ENCODE results near the gene TBL1Y. TPM values are rescaled to one million over a fixed set of nuclear protein-coding genes. Genes with fewer than 3 reads are reported as not detected.

TBL1Y gene
- total and polyA plus RNA-seq, 2 experiments from 2014 or later = 2.6 to 5.8 TPM

GRCh38 chrY:6929237-6929636 is 18.7 kb downstream of the TBL1Y start:
- H3K4me3 ChIP-seq = no peak overlapping the region
- 0 out of 3 replicates have a peak, but pooled peaks cover 2% of the 10 kb centered on the region for H3K4me1 Mint-ChIP-seq
- no peak overlapping the region for H3K4me3 Mint-ChIP-seq
- TF ChIP-seq REST (IDR thresholded peaks at IDR 0.05; ENCODE audit: unreplicated experiment) = no peak
- TF ChIP-seq ETS1 (IDR thresholded peaks at IDR 0.05) = no peak
- TF ChIP-seq CREB1 (CRISPR knock-in tag; IDR thresholded peaks at IDR 0.05; ENCODE audit: low read depth) = no peak
- no peaks in the 10 kb centered on the region for H3F3A ChIP-seq (replicated peaks; ENCODE audit: low read depth)
- no peak overlapping the region for H3K4me2 ChIP-seq
- no peaks in the 10 kb centered on the region; the same call in 2 of the 3 replicates for H3K9me3 Mint-ChIP-seq
- no peaks in the 10 kb centered on the region for H3K36me3 ChIP-seq (ENCODE audit: insufficient read depth)
- DNase-seq (ENCODE audit: low spot score) (no peak), ATAC-seq (no peak)
- H3K27me3 ChIP-seq (ENCODE audit: insufficient read depth) = no peaks in the 10 kb centered on the region
- H3K79me2 ChIP-seq (replicated peaks; ENCODE audit: insufficient read depth) = no peaks in the 10 kb centered on the region
- H3K27me3 Mint-ChIP-seq (ENCODE audit: insufficient read depth, low read depth, poor library complexity) = peaks cover 2% of the 10 kb centered on the region
- H3K36me3 Mint-ChIP-seq (ENCODE audit: low read depth) = peaks cover 4% of the 10 kb centered on the region; the same call in 1 of the 3 replicates
- no peaks in the 10 kb centered on the region for H3K9me2 ChIP-seq (ENCODE audit: insufficient read depth)
- no peaks in the 10 kb centered on the region for H4K20me1 ChIP-seq (replicated peaks; ENCODE audit: insufficient read depth)
- H2AFZ ChIP-seq = no peak overlapping the region
- no peaks in the 10 kb centered on the region for H3K4me1 ChIP-seq (ENCODE audit: insufficient read depth)
- no peak overlapping the region for H3K27ac ChIP-seq (ENCODE audit: low read depth)
- H3K27ac Mint-ChIP-seq = no peak overlapping the region

GRCh38 chrY:6931779-6932396 is 21.4 kb downstream of the TBL1Y start:
- DNase-seq (ENCODE audit: low spot score) (no peak), ATAC-seq (no peak)
- Mint-ChIP-seq H3K4me1 (0 out of 3 replicates have a peak, but pooled peaks cover 2% of the 10 kb centered on the region), H3K4me3 (no peak overlapping the region), H3K9me3 (no peaks in the 10 kb centered on the region), H3K27me3 (ENCODE audit: insufficient read depth, low read depth, poor library complexity) (peaks cover 2% of the 10 kb centered on the region), H3K27ac (no peak overlapping the region), H3K36me3 (ENCODE audit: low read depth) (peaks cover 4% of the 10 kb centered on the region; the same call in 1 of the 3 replicates)
- Histone ChIP-seq H3F3A (replicated peaks; ENCODE audit: low read depth) (no peaks in the 10 kb centered on the region), H3K4me2 (no peak overlapping the region), H3K36me3 (ENCODE audit: insufficient read depth) (no peaks in the 10 kb centered on the region), H3K4me1 (ENCODE audit: insufficient read depth) (no peaks in the 10 kb centered on the region), H3K9me2 (ENCODE audit: insufficient read depth) (no peaks in the 10 kb centered on the region), H3K79me2 (replicated peaks; ENCODE audit: insufficient read depth) (no peaks in the 10 kb centered on the region), H3K27me3 (ENCODE audit: insufficient read depth) (no peaks in the 10 kb centered on the region), H3K4me3 (no peak overlapping the region), H2AFZ (no peak overlapping the region), H3K27ac (ENCODE audit: low read depth) (no peak overlapping the region), H4K20me1 (replicated peaks; ENCODE audit: insufficient read depth) (no peaks in the 10 kb centered on the region)
- TF ChIP-seq JUNB (IDR thresholded peaks at IDR 0.05; ENCODE audit: unreplicated experiment) = no peak

- no peak overlapping the region for H2AFZ ChIP-seq
- H3K4me3 Mint-ChIP-seq = no peak overlapping the region
- peaks cover 15% of the 10 kb centered on the region; the same call in 2 of the 3 replicates for H3K36me3 Mint-ChIP-seq (ENCODE audit: low read depth)
- no peak for TF ChIP-seq EZH2 (IDR thresholded peaks at IDR 0.05; ENCODE audit: low read depth, unreplicated experiment)
- no peak for TF ChIP-seq NANOG (IDR thresholded peaks at IDR 0.05; ENCODE audit: borderline replicate concordance)
- no peak for TF ChIP-seq ZNF331 (CRISPR knock-in tag; IDR thresholded peaks at IDR 0.05; ENCODE audit: low read depth)
- TF ChIP-seq STAT1 (IDR thresholded peaks at IDR 0.05; ENCODE audit: unreplicated experiment) = no peak
- no peak for TF ChIP-seq JUNB (IDR thresholded peaks at IDR 0.05; ENCODE audit: unreplicated experiment)
Observed at GRCh38 chrY:6935497-6935896, 25.0 kb downstream of the TBL1Y start.

More at GRCh38 chrY:6935497-6935896, 25.0 kb downstream of the TBL1Y start:
- no peaks in the 10 kb centered on the region for H3K4me1 Mint-ChIP-seq
- Histone ChIP-seq H4K20me1 (replicated peaks; ENCODE audit: insufficient read depth) (no peaks in the 10 kb centered on the region), H3K79me2 (replicated peaks; ENCODE audit: insufficient read depth) (no peaks in the 10 kb centered on the region), H3K36me3 (ENCODE audit: insufficient read depth) (no peaks in the 10 kb centered on the region), H3F3A (replicated peaks; ENCODE audit: low read depth) (no peaks in the 10 kb centered on the region), H3K27me3 (ENCODE audit: insufficient read depth) (no peaks in the 10 kb centered on the region), H3K4me2 (no peak overlapping the region), H3K9me2 (ENCODE audit: insufficient read depth) (no peaks in the 10 kb centered on the region), H3K4me3 (no peak overlapping the region), H3K4me1 (ENCODE audit: insufficient read depth) (no peaks in the 10 kb centered on the region), H3K27ac (ENCODE audit: low read depth) (no peak overlapping the region)
- DNase-seq (ENCODE audit: low spot score) (no peak), ATAC-seq (no peak)
- peaks cover 3% of the 10 kb centered on the region; the same call in 1 of the 3 replicates for H3K9me3 Mint-ChIP-seq
- peaks cover 2% of the 10 kb centered on the region for H3K27me3 Mint-ChIP-seq (ENCODE audit: insufficient read depth, low read depth, poor library complexity)
- H3K27ac Mint-ChIP-seq = no peak overlapping the region

Measured in GM23338 (cell line).